ENCODE data around the gene TMEM147. TPM values are rescaled to one million over a fixed set of nuclear protein-coding genes. Genes with fewer than 3 reads are reported as not detected.

Gene TMEM147
- total RNA-seq, 4 donors from 2014 or later: 47.3 to 109 (median 91.6) TPM

DNA sequence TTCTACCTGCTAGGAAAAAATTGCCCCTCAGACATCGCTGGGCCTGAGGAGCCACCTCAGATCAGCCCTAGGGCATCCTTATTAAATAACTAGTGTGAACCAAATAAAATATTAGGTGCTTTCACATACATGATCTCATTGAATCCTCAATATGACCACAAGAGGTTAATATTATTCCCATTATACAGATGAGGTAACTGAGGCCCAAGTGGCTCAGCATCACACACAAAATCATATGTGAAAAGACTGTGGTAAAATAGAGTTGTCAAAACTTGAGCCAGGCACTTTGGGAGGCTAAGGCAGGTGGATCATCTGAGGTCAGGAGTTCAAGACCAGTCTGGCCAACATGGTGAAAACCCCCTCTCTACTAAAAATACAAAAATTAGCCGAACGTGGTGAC lies 29.1 kb upstream of the TMEM147 start:
- TF ChIP-seq POLR2AphosphoS5 (IDR thresholded peaks at IDR 0.05) (no peak), POLR2A (IDR thresholded peaks at IDR 0.05; ENCODE audit: low read depth) (no peak), EP300 (IDR thresholded peaks at IDR 0.05) (no peak)
- TF ChIP-seq, protein P1, sequence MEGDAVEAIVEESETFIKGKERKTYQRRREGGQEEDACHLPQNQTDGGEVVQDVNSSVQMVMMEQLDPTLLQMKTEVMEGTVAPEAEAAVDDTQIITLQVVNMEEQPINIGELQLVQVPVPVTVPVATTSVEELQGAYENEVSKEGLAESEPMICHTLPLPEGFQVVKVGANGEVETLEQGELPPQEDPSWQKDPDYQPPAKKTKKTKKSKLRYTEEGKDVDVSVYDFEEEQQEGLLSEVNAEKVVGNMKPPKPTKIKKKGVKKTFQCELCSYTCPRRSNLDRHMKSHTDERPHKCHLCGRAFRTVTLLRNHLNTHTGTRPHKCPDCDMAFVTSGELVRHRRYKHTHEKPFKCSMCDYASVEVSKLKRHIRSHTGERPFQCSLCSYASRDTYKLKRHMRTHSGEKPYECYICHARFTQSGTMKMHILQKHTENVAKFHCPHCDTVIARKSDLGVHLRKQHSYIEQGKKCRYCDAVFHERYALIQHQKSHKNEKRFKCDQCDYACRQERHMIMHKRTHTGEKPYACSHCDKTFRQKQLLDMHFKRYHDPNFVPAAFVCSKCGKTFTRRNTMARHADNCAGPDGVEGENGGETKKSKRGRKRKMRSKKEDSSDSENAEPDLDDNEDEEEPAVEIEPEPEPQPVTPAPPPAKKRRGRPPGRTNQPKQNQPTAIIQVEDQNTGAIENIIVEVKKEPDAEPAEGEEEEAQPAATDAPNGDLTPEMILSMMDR (IDR thresholded peaks at IDR 0.05): no peak
- H3K9me3 ChIP-seq: no peaks in the 10 kb centered on the region
- H3K27me3 ChIP-seq: peaks cover 0 to 38% (median 4%) of the 10 kb centered on the region in 4 donors
- WGBS: 77% methylated on average over 3 of the region's 3 CpGs
- H3K27ac ChIP-seq (replicated peaks in 1 of 4): no peak overlapping the region
- H3K4me1 ChIP-seq: peaks cover 0 to 4% (median 0%) of the 10 kb centered on the region in 4 donors
- DNase-seq (ENCODE audit: extremely low spot score): no peak
- H3K4me3 ChIP-seq: no peak overlapping the region
- no peaks in the 10 kb centered on the region for H3K36me3 ChIP-seq
- intact Hi-C loops (cut with DNase I): no loop called here

DNA sequence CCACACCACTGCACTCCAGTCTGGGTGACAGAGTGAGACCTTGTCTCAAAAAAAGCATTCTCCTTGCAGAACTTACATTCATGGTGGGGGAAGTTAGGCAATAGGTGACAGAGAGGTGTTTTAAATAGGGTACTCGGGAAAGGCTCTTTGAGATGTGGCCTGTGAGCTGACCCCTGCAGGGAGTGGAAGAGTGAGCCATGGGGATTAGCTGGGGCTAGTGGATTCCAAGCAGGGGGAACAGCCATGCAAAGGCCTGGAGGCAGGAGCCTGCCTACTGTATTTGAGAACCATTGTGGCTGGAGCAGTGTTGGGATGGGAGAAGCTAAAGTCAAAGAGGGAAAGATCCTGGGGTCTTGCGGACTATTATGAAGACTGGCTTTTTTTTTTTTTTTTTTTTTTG lies 28.1 kb upstream of the TMEM147 start:
- Histone ChIP-seq H3K27ac (replicated peaks in 1 of 4) (no peak overlapping the region), H3K36me3 (no peaks in the 10 kb centered on the region), H3K27me3 (peaks cover 0 to 36% (median 3%) of the 10 kb centered on the region in 4 donors), H3K4me1 (peaks cover 0 to 4% (median 0%) of the 10 kb centered on the region in 4 donors), H3K4me3 (no peak overlapping the region), H3K9me3 (no peaks in the 10 kb centered on the region)
- 76% methylated on average over 2 of the region's 2 CpGs for whole genome bisulfite sequencing
- DNase-seq (ENCODE audit: extremely low spot score): no peak
- intact Hi-C loops (cut with DNase I): no loop called here
- TF ChIP-seq, protein P1 (IDR thresholded peaks at IDR 0.05): no peak
- TF ChIP-seq POLR2A (IDR thresholded peaks at IDR 0.05; ENCODE audit: low read depth) (no peak), EP300 (IDR thresholded peaks at IDR 0.05) (no peak)

DNA sequence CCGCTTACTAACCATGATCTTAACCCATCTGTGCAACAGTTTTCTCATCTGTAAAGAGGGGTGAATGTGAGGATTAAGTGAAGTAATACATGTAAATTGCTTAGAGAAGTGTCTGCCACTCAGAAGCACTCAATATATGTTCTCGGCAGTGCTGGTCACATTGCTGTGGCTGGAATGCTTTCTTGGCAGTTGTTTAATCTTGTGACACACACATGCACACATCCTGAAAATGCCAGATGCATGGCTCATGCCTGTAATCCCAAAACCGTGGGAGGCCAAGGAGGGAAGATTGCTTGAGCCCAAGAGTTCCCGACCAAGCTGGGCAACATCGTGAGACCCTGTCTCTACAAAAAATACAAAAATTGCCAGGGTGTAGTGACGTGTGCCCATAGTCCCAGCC lies 27.1 kb upstream of the TMEM147 start:
- Histone ChIP-seq H3K36me3 (no peaks in the 10 kb centered on the region), H3K4me3 (no peak overlapping the region), H3K27me3 (peaks cover 0 to 30% (median 3%) of the 10 kb centered on the region in 4 donors), H3K4me1 (peaks cover 0 to 4% (median 0%) of the 10 kb centered on the region in 4 donors), H3K9me3 (no peaks in the 10 kb centered on the region), H3K27ac (replicated peaks in 1 of 4) (no peak overlapping the region)
- intact Hi-C loops (cut with DNase I): no loop called here
- WGBS: 73% methylated on average over 6 of the region's 6 CpGs
- no peak for TF ChIP-seq POLR2A (IDR thresholded peaks at IDR 0.05; ENCODE audit: low read depth)
- TF ChIP-seq POLR2AphosphoS5 (IDR thresholded peaks at IDR 0.05): no peak
- TF ChIP-seq EP300 (IDR thresholded peaks at IDR 0.05): no peak
- TF ChIP-seq, protein P1 (IDR thresholded peaks at IDR 0.05): no peak
- no peak for DNase-seq (ENCODE audit: extremely low spot score)

DNA sequence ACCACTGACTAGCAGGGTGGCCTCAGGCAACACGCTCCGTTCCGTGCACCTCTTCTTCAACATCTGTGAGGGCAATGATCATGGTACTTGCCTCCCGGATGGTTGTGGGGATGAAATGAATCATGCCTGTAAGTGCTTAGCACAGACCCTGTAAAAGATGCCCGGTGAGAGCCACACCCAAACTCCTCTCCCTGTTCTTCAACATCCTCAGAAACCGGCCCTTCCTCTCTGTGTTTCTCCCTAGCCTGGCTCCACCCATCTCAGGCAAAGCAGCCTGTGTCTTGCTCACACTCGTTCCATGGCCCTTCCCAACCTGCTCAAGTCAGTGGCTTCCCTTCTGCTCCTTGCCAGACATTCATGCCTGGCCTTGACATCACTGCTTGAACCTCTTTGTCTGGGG lies 26.1 kb upstream of the TMEM147 start:
- TF ChIP-seq, protein P1 (IDR thresholded peaks at IDR 0.05): no peak
- TF ChIP-seq POLR2A (IDR thresholded peaks at IDR 0.05; ENCODE audit: low read depth) (no peak), POLR2AphosphoS5 (IDR thresholded peaks at IDR 0.05) (no peak), EP300 (IDR thresholded peaks at IDR 0.05) (no peak)
- no peak overlapping the region for H3K27ac ChIP-seq (replicated peaks in 1 of 4)
- no peaks in the 10 kb centered on the region for H3K9me3 ChIP-seq
- no peaks in the 10 kb centered on the region for H3K36me3 ChIP-seq
- H3K4me1 ChIP-seq: peaks cover 0 to 2% (median 0%) of the 10 kb centered on the region in 4 donors
- no peak for DNase-seq (ENCODE audit: extremely low spot score)
- no peak overlapping the region for H3K4me3 ChIP-seq
- WGBS: 67% methylated on average over 7 of the region's 7 CpGs
- intact Hi-C loops (cut with DNase I): no loop called here
- H3K27me3 ChIP-seq: peaks cover 0 to 30% (median 2%) of the 10 kb centered on the region in 4 donors

DNA sequence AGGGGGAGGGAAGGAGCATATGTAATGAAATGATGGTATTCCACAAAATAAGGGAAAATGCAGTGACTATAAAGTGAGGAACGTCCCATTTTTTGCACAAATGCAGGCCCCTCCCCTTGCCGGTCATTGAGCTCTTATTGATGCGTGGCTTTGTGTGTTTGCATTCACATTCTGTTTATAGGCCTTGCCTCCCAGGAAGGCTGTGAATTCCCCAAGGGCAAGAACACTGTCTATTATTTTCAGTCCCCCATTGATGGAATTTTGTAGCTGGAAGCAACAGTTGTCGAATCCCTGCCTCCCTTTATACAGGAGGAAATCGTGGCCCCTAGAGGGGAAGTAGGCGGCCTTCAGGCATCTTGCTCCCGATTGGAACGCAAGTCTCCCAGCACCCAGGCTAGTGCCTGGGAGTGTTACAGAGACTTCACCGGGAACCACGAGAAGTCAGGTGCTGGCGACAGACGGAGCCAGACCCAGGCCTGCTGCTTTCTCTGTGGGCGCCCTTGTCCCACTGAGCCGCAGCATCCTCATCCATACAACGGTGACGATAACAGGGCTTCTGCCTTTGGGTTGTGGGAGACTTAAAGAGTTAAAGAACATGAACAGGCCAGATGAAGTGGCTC lies 24.2 kb upstream of the TMEM147 start:
- Histone ChIP-seq H3K36me3 (no peaks in the 10 kb centered on the region), H3K9me3 (no peaks in the 10 kb centered on the region), H3K27ac (replicated peaks in 1 of 4) (no peak overlapping the region), H3K27me3 (peaks cover 0 to 46% (median 0%) of the 10 kb centered on the region in 4 donors), H3K4me1 (no peaks in the 10 kb centered on the region), H3K4me3 (no peak overlapping the region)
- WGBS: 61% methylated on average over 16 of the region's 16 CpGs
- intact Hi-C loops (cut with DNase I): no loop called here
- TF ChIP-seq EP300 (IDR thresholded peaks at IDR 0.05): no peak
- TF ChIP-seq POLR2A (IDR thresholded peaks at IDR 0.05; ENCODE audit: low read depth): no peak
- TF ChIP-seq, protein P1 (IDR thresholded peaks at IDR 0.05): no peak
- no peak for TF ChIP-seq POLR2AphosphoS5 (IDR thresholded peaks at IDR 0.05)
- DNase-seq (ENCODE audit: extremely low spot score): no peak
